ENCODE results near the gene PNPLA8. TPM values are rescaled to one million over a fixed set of nuclear protein-coding genes. Genes with fewer than 3 reads are reported as not detected.
A peak's percentile ranks its signal among the peaks of the same experiment; 100 is the strongest.

The PNPLA8 gene
- total RNA-seq, 1 donor from 2014 or later: 33.4 TPM

GRCh38 chr7:108452707-108453106 lies 73.2 kb downstream of the PNPLA8 start:
- Mint-ChIP-seq H3K27me3 (ENCODE audit: insufficient read depth, low read depth) (peaks cover 14% of the 10 kb centered on the region), H3K36me3 (no peaks in the 10 kb centered on the region), H3K9me3 (no peaks in the 10 kb centered on the region), H3K27ac (no peak overlapping the region), H3K4me3 (no peak overlapping the region), H3K4me1 (peaks cover 55% of the 10 kb centered on the region)
- Histone ChIP-seq H2AFZ (replicated peaks) (no peak overlapping the region), H3K4me2 (no peak overlapping the region), H3K9ac (no peak overlapping the region), H3K79me2 (ENCODE audit: low read depth) (peaks cover 58% of the 10 kb centered on the region), H3K4me1 (peaks cover 47% of the 10 kb centered on the region), H4K20me1 (ENCODE audit: low read depth) (peaks cover 27% of the 10 kb centered on the region), H3K9me3 (ENCODE audit: low read depth) (no peaks in the 10 kb centered on the region), H3F3A (ENCODE audit: low read depth) (peaks cover 61% of the 10 kb centered on the region), H3K27me3 (peaks cover 44% of the 10 kb centered on the region), H3K4me3 (no peak overlapping the region), H3K36me3 (no peaks in the 10 kb centered on the region), H3K27ac (no peak overlapping the region)
- peak; percentile 57 for DNase-seq (ENCODE audit: low spot score)
- TF ChIP-seq EZH2 (IDR thresholded peaks at IDR 0.05) (no peak), EZH2phosphoT487 (IDR thresholded peaks at IDR 0.05) (no peak), CTCF (IDR thresholded peaks at IDR 0.05) (peak; percentile 69)

GRCh38 chr7:108451296-108451848 lies 74.6 kb downstream of the PNPLA8 start:
- no peak overlapping the region for H3K4me3 ChIP-seq
- H3K9me3 Mint-ChIP-seq: no peaks in the 10 kb centered on the region
- no peaks in the 10 kb centered on the region for H3K36me3 Mint-ChIP-seq
- H3K27ac ChIP-seq: no peak overlapping the region
- H3K4me1 ChIP-seq: peaks cover 41% of the 10 kb centered on the region
- no peaks in the 10 kb centered on the region for H3K9me3 ChIP-seq (ENCODE audit: low read depth)
- H3K79me2 ChIP-seq (ENCODE audit: low read depth): peaks cover 63% of the 10 kb centered on the region
- no peak overlapping the region for H2AFZ ChIP-seq (replicated peaks)
- TF ChIP-seq EZH2 (IDR thresholded peaks at IDR 0.05) (no peak), EZH2phosphoT487 (IDR thresholded peaks at IDR 0.05) (no peak), CTCF (IDR thresholded peaks at IDR 0.05) (no peak)
- H3K36me3 ChIP-seq: no peaks in the 10 kb centered on the region
- no peak overlapping the region for H3K27ac Mint-ChIP-seq
- H3K4me1 Mint-ChIP-seq: peaks cover 46% of the 10 kb centered on the region
- no peak overlapping the region for H3K4me2 ChIP-seq
- H3F3A ChIP-seq (ENCODE audit: low read depth): peaks cover 48% of the 10 kb centered on the region
- no peak overlapping the region for H3K4me3 Mint-ChIP-seq
- peaks cover 27% of the 10 kb centered on the region for H4K20me1 ChIP-seq (ENCODE audit: low read depth)
- peaks cover 4% of the 10 kb centered on the region for H3K27me3 Mint-ChIP-seq (ENCODE audit: insufficient read depth, low read depth)
- no peak for DNase-seq (ENCODE audit: low spot score)
- peaks cover 31% of the 10 kb centered on the region for H3K27me3 ChIP-seq
- no peak overlapping the region for H3K9ac ChIP-seq

- DNase-seq (ENCODE audit: low spot score): no peak
- Histone ChIP-seq H3K9ac (no peak overlapping the region), H3K9me3 (ENCODE audit: low read depth) (no peaks in the 10 kb centered on the region), H3K27me3 (peaks cover 21% of the 10 kb centered on the region), H2AFZ (replicated peaks) (no peak overlapping the region), H3K4me2 (peak overlapping the region; percentile 71), H3K4me3 (no peak overlapping the region), H3K79me2 (ENCODE audit: low read depth) (peaks cover 63% of the 10 kb centered on the region), H3K36me3 (no peaks in the 10 kb centered on the region), H4K20me1 (ENCODE audit: low read depth) (peaks cover 27% of the 10 kb centered on the region), H3K27ac (no peak overlapping the region), H3K4me1 (peaks cover 41% of the 10 kb centered on the region), H3F3A (ENCODE audit: low read depth) (peaks cover 40% of the 10 kb centered on the region)
- H3K27ac Mint-ChIP-seq: no peak overlapping the region
- H3K36me3 Mint-ChIP-seq: no peaks in the 10 kb centered on the region
- H3K9me3 Mint-ChIP-seq: no peaks in the 10 kb centered on the region
- H3K27me3 Mint-ChIP-seq (ENCODE audit: insufficient read depth, low read depth): peaks cover 4% of the 10 kb centered on the region
- no peak overlapping the region for H3K4me3 Mint-ChIP-seq
- no peak for TF ChIP-seq EZH2phosphoT487 (IDR thresholded peaks at IDR 0.05)
- no peak for TF ChIP-seq EZH2 (IDR thresholded peaks at IDR 0.05)
- no peak for TF ChIP-seq CTCF (IDR thresholded peaks at IDR 0.05)
- H3K4me1 Mint-ChIP-seq: peaks cover 46% of the 10 kb centered on the region
These were observed 75.8 kb downstream of the PNPLA8 start for GRCh38 chr7:108450160-108450559.

Data from neural progenitor cell (in vitro differentiated cells).